HepG2 (cell line): Measurements from ENCODE around the gene CHKA. TPM values are rescaled to one million over a fixed set of nuclear protein-coding genes. Genes with fewer than 3 reads are reported as not detected.
A peak's percentile ranks its signal among the peaks of the same experiment; 100 is the strongest.

Experiments used
- AKAP8 ChIP-seq: sonication (generic); formaldehyde crosslinking; IDR thresholded peaks from 2 replicates; pipeline ENCODE4 v1.5.1; 2020; ENCODE audit warnings: mild to moderate bottlenecking, missing genetic modification reagents
- BRD4 ChIP-seq: sonication (generic); formaldehyde crosslinking; IDR thresholded peaks from 2 replicates; pipeline ENCODE4 v1.4.0; 2020; ENCODE audit warnings: missing genetic modification reagents
- EEA1 ChIP-seq: sonication (generic); formaldehyde crosslinking; IDR thresholded peaks from 2 replicates; pipeline ENCODE4 v1.5.1; 2020; ENCODE audit warnings: mild to moderate bottlenecking, missing genetic modification reagents, borderline replicate concordance
- ETV5 ChIP-seq: IDR thresholded peaks from 2 replicates; pipeline ENCODE4 v1.6.1; 2018; ENCODE audit warnings: missing biosample characterization, missing genetic modification reagents, inconsistent platforms, borderline replicate concordance
- EZH2 ChIP-seq: conservative IDR thresholded peaks from 2 replicates; pipeline ENCODE4 v1.6.1; 2012; ENCODE audit warnings: mild to moderate bottlenecking, low read depth, low read length, moderate library complexity
- GLI4 ChIP-seq: sonication (generic); formaldehyde crosslinking; IDR thresholded peaks from 2 replicates; pipeline ENCODE4 v1.5.1; 2020; ENCODE audit warnings: missing genetic modification reagents, mild to moderate bottlenecking, moderate library complexity, borderline replicate concordance
- KAT8 ChIP-seq: IDR thresholded peaks from 2 replicates; pipeline ENCODE4 v1.6.1; 2016; ENCODE audit warnings: missing genetic modification reagents, missing compliant biosample characterization
- MBD4 ChIP-seq: IDR thresholded peaks from 2 replicates; pipeline ENCODE4 v1.6.1; 2012; ENCODE audit warnings: low read length, inconsistent platforms, borderline replicate concordance
- NR2F1 ChIP-seq, 2 experiments: fragments of 450-650 bp in 1 of 2; formaldehyde crosslinking in 1 of 2; IDR thresholded peaks; 2 replicates each; pipeline versions ENCODE4 v1.5.0 to v1.6.1; 2016 to 2020; ENCODE audit warnings: mild to moderate bottlenecking in 1 of 2, missing compliant biosample characterization in 1 of 2, missing genetic modification reagents in 1 of 2, moderate library complexity in 1 of 2
- POLR2AphosphoS5 ChIP-seq: IDR thresholded peaks from 2 replicates; pipeline ENCODE4 v1.6.1; 2012; ENCODE audit warnings: low read depth, low read length
- REPIN1 ChIP-seq: sonication (generic); formaldehyde crosslinking; IDR thresholded peaks from 2 replicates; pipeline ENCODE4 v1.8.0; 2022; ENCODE audit warnings: missing genetic modification reagents, low read depth, mild to moderate bottlenecking, borderline replicate concordance
- SALL1 ChIP-seq: sonication (generic); formaldehyde crosslinking; IDR thresholded peaks from 2 replicates; pipeline ENCODE4 v1.8.0; 2022; ENCODE audit warnings: mild to moderate bottlenecking, missing genetic modification reagents
- SKIL ChIP-seq: sonication (generic); formaldehyde crosslinking; IDR thresholded peaks from 2 replicates; pipeline ENCODE4 v1.8.0; 2022; ENCODE audit warnings: missing genetic modification reagents, mild to moderate bottlenecking, moderate library complexity, borderline replicate concordance
- SP5 ChIP-seq: IDR thresholded peaks from 2 replicates; pipeline ENCODE4 v1.6.1; 2016; ENCODE audit warnings: low read depth, borderline replicate concordance
- TBX3 ChIP-seq: fragments of 450-650 bp; IDR thresholded peaks from 2 replicates; pipeline ENCODE4 v1.6.1; 2017; ENCODE audit warnings: antibody characterized with exemption, mild to moderate bottlenecking, inconsistent platforms, borderline replicate concordance
- THAP11 ChIP-seq: IDR thresholded peaks from 2 replicates; pipeline ENCODE4 v1.6.1; 2016; ENCODE audit warnings: missing biosample characterization, missing genetic modification reagents
- UBTF ChIP-seq: sonication (generic); formaldehyde crosslinking; IDR thresholded peaks from 2 replicates; pipeline ENCODE4 v1.4.0; 2020; ENCODE audit warnings: mild to moderate bottlenecking, missing genetic modification reagents
- XRCC5 ChIP-seq: fragments of 200-400 bp; formaldehyde crosslinking; optimal IDR thresholded peaks from 2 replicates; pipeline ENCODE3; 2017; ENCODE audit warnings: mild to moderate bottlenecking, low read length
- ZC3H13 ChIP-seq: sonication (generic); formaldehyde crosslinking; IDR thresholded peaks from 2 replicates; pipeline ENCODE4 v1.8.1; 2023; ENCODE audit warnings: mild to moderate bottlenecking, missing genetic modification reagents, moderate library complexity
- ZNF224 ChIP-seq: sonication (generic); formaldehyde crosslinking; IDR thresholded peaks from 2 replicates; pipeline ENCODE4 v1.5.0; 2020; ENCODE audit warnings: mild to moderate bottlenecking, missing genetic modification reagents
- ZNF350 ChIP-seq: sonication (generic); formaldehyde crosslinking; IDR thresholded peaks from 2 replicates; pipeline ENCODE4 v1.4.0; 2020; ENCODE audit warnings: mild to moderate bottlenecking, low read depth, missing genetic modification reagents, borderline replicate concordance
- ZNF382 ChIP-seq: sonication (generic); formaldehyde crosslinking; IDR thresholded peaks from 2 replicates; pipeline ENCODE4 v1.5.0; 2020; ENCODE audit warnings: missing genetic modification reagents, mild to moderate bottlenecking, borderline replicate concordance
- ZNF496 ChIP-seq: sonication (generic); formaldehyde crosslinking; IDR thresholded peaks from 2 replicates; pipeline ENCODE4 v1.8.1; 2023; ENCODE audit warnings: mild to moderate bottlenecking, moderate library complexity, missing genetic modification reagents; ENCODE audit not compliant: insufficient replicate concordance
- ZNF547 ChIP-seq: sonication (generic); formaldehyde crosslinking; IDR thresholded peaks from 2 replicates; pipeline ENCODE4 v1.5.1; 2020; ENCODE audit warnings: mild to moderate bottlenecking, missing genetic modification reagents
- ZNF563 ChIP-seq: sonication (generic); formaldehyde crosslinking; IDR thresholded peaks from 2 replicates; pipeline ENCODE4 v1.8.0; 2022; ENCODE audit warnings: mild to moderate bottlenecking, moderate library complexity, missing genetic modification reagents
- ZNF605 ChIP-seq: sonication (generic); formaldehyde crosslinking; IDR thresholded peaks from 2 replicates; pipeline ENCODE4 v1.8.0; 2022; ENCODE audit warnings: mild to moderate bottlenecking, missing genetic modification reagents
- ZNF615 ChIP-seq: sonication (generic); formaldehyde crosslinking; IDR thresholded peaks from 2 replicates; pipeline ENCODE4 v1.5.0; 2020; ENCODE audit warnings: mild to moderate bottlenecking, missing genetic modification reagents, borderline replicate concordance
- ZNF75D ChIP-seq: sonication (generic); formaldehyde crosslinking; IDR thresholded peaks from 2 replicates; pipeline ENCODE4 v1.8.1; 2023; ENCODE audit warnings: missing genetic modification reagents, mild to moderate bottlenecking, borderline replicate concordance
- polyA plus RNA-seq, 8 experiments: library from polyadenylated mRNA; depleted of rRNA in 3 of 8; stranded (reverse) in 7 of 8; unstranded in 1 of 8; fragments of >200 nt; fragmentation: Illumina TruSeq in 4 of 8; extraction: Trizol in 4 of 8; gene quantifications; 2 replicates each; pipeline versions ENCODE4 v1.2.1 to v1.2.3, GENCODE V29; 2011 to 2016; ENCODE audit warnings: low read depth in 4 of 8, missing spikeins in 1 of 8, mixed read lengths in 1 of 8; ENCODE audit not compliant: insufficient read depth in 1 of 8
- total RNA-seq, 5 experiments: library from RNA; depleted of rRNA; stranded (reverse); fragments of >200 nt; fragmentation: Illumina TruSeq; extraction: Trizol; gene quantifications; 2 replicates each; pipeline ENCODE4 v1.2.3, GENCODE V29; 2016; ENCODE audit warnings: low read depth in 1 of 5

Gene CHKA
- total and polyA plus RNA-seq, 2 of the 13 experiments (the other 11 are each of a cell fraction or from before 2014, with no cell fraction given), result 71.6 to 92.7 TPM

DNA sequence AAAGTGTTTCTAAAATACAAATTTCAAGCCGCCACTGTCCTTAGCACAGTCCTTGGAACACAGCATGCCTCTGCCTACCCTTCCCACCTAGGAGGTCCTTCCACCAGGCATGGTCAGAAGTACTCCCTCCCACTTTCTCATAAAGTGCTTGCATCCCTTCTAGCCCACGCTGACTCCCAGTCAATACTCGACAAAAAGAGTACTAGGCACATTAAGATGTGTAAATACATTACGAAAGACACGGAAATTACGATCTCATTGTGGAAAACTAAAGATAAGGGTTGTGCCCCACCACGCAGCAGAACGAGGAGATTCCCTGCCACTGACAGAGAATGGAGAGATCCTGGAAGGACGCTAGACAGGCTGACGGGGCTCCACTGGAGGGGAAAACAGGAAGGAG, 13.5 kb downstream of the CHKA start (continued):
- TF ChIP-seq REPIN1 (CRISPR knock-in tag), result no peak
- no peak for TF ChIP-seq ZNF224
- no peak for TF ChIP-seq POLR2AphosphoS5
- TF ChIP-seq ETV5, result peak; percentile 24; the same call in 1 of the 2 replicates
- no peak; the same call in 1 of the 2 replicates for TF ChIP-seq SALL1 (CRISPR knock-in tag)
- peak; percentile 47; the same call in 1 of the 2 replicates for TF ChIP-seq SKIL (CRISPR knock-in tag)
- TF ChIP-seq ZC3H13 (CRISPR knock-in tag), result no peak
- 0 out of 2 replicates have a peak, but pooled peaks have one; percentile 23 for TF ChIP-seq ZNF605 (CRISPR knock-in tag)
- TF ChIP-seq ZNF615 (CRISPR knock-in tag), result no peak
- no peak for TF ChIP-seq ZNF547
- peak; percentile 42; the same call in 1 of the 2 replicates for TF ChIP-seq KAT8
- no peak for TF ChIP-seq GLI4 (CRISPR knock-in tag)
- no peak for TF ChIP-seq BRD4
- TF ChIP-seq ZNF563 (CRISPR knock-in tag), result no peak
- no peak for TF ChIP-seq NR2F1 (CRISPR knock-in tag; IDR thresholded peaks at IDR 0.05)
- no peak for TF ChIP-seq UBTF
- no peak for TF ChIP-seq AKAP8 (CRISPR knock-in tag)
- no peak for TF ChIP-seq ZNF75D (CRISPR knock-in tag)
- no peak for TF ChIP-seq ZNF496 (CRISPR knock-in tag)
- 0 out of 2 replicates have a peak, but pooled peaks have one; percentile 27 for TF ChIP-seq SP5 (CRISPR knock-in tag)
- no peak for TF ChIP-seq TBX3
- no peak for TF ChIP-seq XRCC5
- no peak for TF ChIP-seq EEA1
- no peak for TF ChIP-seq ZNF382
- no peak for TF ChIP-seq MBD4
- TF ChIP-seq ZNF350, result no peak
- 0 out of 2 replicates have a peak, but pooled peaks have one; percentile 26 for TF ChIP-seq THAP11 (CRISPR knock-in tag)
- no peak for TF ChIP-seq EZH2
